GM19455 (cell line): Measurements from ENCODE around the gene MACROD1.

ENCODE experiments used
- ATAC-seq: cut with Tn5 transposase; IDR thresholded peaks from one replicate; pipeline ENCODE4 v1.9.1; 2021; ENCODE audit not compliant: unreplicated experiment

The MACROD1 gene, protein sequence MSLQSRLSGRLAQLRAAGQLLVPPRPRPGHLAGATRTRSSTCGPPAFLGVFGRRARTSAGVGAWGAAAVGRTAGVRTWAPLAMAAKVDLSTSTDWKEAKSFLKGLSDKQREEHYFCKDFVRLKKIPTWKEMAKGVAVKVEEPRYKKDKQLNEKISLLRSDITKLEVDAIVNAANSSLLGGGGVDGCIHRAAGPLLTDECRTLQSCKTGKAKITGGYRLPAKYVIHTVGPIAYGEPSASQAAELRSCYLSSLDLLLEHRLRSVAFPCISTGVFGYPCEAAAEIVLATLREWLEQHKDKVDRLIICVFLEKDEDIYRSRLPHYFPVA

DNA sequence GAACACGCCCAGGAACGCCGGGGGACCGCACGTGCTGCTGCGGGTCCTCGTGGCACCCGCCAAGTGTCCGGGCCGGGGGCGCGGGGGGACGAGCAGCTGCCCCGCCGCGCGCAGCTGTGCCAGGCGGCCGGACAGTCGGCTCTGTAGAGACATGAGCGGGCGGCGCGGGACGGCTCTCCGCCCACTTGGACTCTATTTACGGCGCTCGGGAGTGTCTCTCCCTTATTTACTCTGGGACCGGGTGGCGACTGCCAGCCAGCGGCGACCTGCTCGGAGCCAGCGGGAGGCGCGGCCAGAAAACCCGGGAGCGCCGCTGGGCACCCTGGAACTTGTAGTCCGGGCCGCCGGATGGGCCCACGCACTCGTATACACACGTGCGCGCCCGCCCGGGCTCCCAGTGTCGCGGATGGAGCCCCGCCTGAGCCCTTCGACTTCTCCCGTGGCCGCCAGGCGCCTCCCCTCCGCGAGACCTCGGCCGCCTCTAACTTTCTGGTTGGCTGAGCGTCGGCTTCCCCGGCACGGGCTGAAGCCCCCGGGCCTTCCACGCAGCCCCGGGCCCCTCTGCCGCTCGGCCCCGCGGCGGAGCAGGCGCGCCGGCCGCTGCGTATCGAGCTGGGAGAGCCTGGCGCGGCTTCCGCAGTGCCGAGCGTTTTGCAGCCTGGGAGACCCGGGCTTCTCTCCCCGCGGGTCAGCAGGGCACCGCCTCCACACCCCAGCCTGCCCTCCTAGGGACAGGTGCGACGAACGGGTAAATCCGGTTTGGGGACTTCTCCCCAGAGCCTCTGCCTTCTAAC, at the start of gene MACROD1:
TSS of gene MACROD1 (minus strand) at position 272 of the 794 bp plus-strand sequence. CDS start at position 153, 119 bp downstream.
- peak; percentile 77 for ATAC-seq

- ATAC-seq = no peak
These were observed 45.4 kb upstream of the MACROD1 start for GRCh38 chr11:64211181-64211872.

DNA sequence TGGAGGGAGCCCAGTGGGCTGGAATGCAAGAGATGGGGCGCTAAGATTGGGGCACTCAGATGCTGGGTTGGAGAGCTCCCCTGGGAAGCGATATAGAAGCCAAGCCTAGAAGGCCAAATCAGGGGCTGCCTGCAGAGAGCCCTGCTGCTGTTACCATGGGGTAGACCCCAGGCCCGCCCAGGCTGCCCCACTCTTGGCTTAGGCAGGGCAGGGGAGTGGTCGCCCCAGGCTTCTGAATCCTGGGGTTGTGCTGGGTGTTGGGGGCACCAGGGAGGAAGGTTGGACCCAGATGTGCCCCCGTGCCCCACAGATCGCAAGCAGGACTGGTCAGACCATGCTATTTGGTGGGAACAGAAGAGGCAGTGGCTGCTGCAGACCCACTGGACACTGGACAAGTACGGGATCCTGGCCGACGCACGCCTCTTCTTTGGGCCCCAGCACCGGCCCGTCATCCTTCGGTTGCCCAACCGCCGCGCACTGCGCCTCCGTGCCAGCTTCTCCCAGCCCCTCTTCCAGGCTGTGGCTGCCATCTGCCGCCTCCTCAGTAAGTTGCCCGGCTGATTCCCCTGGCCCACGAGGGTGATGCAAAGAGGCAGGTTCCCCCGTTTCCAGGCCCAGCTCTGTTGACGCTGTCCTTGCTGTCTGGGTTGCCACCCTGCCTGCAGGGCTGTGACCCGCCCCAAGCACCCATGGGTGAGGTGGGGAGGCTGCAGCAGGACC, 44.5 kb upstream of the MACROD1 start:
- no peak for ATAC-seq

DNA sequence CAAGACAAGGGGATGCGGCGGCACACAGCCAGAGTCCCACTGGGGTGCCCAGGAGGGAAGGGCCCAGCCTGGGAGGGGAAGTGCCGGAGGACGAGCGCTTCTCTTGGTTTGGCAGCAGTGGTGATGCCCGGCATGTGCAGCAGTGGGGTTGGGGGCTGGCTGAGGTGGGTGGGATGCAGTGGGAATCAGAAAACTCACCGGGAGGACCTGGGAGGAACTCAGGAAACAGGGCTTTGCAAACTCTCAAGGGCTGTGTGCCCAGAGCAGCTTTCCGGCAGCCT, 43.6 kb upstream of the MACROD1 start:
- no peak for ATAC-seq

GRCh38 chr11:64208796-64209562, 43.1 kb upstream of the MACROD1 start:
- no peak for ATAC-seq

GRCh38 chr11:64208086-64208795, 42.3 kb upstream of the MACROD1 start:
- ATAC-seq = peak; percentile 2

DNA sequence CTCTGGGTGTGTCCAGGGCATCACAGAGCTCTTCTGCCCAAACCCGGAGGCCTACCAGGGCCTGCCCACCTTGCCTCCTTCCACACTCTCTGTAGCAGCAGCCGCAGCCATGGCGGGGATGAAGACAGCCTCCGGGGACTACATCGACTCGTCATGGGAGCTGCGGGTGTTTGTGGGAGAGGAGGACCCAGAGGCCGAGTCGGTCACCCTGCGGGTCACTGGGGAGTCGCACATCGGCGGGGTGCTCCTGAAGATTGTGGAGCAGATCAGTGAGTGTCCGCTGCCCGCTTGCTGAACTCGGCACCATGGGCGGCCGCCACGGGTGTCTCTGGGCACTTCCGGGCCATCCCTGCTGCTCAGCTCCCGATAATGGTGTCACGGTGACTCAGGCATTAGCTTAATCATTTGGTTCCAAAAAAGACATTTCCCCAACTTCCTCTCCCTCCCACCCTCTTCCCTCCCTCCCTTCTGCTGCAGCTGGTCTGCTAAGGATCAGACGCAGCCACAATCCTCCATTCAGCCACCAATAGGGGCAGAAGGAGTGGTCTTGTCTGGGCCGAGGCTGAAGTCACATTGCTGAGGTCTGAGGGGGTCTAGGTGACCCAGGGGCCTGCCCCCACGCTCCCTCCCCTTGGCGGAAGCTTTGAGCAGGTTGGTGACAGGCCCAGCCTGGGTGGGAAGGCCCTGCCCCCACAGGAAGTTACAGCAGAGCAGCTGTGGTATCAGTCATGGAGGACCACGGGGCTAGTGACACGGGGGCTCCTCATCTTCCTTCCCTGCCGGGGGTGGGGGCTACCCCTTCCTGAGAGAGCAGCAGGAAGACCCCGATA, 41.6 kb upstream of the MACROD1 start:
- ATAC-seq = peak; percentile 60

DNA sequence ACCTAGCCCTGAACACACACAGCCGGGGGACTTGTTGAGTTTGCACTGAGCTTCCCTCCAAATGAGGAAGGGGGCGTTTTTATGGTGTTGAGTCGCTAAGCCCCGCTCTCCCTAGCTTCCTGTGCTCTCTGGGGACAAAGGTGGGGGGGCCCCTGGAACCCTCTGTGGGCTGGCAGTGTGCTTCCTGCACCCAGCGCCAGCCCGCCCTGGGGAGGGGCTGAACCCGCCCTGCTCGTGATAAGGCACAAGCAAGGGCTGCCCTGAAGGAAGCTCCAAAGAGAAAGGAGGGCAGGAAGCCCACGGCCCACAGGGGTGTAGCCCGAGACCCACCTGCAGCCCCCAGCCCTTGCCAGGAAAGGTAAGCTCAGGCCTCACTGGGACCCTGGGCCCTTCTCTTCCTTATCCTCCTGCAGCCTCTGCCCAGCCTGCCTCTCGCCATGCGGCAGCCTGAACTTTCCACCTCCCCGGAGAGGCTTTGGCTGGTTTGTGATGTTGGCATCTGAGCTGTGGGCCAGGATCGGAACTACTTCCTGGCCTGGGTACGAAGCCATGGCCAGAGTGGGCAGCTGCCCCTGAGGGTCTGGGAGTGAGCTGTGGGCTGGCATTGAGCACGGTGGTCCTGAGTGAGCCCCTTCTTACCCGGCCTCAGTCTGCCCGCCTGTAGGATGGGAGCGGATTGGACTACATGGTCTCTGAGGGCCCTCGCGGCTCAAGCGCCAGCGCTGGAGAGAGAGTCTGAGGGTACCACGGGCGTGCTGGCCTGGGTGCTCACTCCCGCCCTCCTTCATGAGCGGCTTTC, 40.7 kb upstream of the MACROD1 start, which contains the start of gene FERMT3:
TSS of gene FERMT3 (plus strand) at position 265 of the 799 bp plus-strand sequence. CDS start 644 bp downstream, outside the sequence.
- ATAC-seq = no peak

DNA sequence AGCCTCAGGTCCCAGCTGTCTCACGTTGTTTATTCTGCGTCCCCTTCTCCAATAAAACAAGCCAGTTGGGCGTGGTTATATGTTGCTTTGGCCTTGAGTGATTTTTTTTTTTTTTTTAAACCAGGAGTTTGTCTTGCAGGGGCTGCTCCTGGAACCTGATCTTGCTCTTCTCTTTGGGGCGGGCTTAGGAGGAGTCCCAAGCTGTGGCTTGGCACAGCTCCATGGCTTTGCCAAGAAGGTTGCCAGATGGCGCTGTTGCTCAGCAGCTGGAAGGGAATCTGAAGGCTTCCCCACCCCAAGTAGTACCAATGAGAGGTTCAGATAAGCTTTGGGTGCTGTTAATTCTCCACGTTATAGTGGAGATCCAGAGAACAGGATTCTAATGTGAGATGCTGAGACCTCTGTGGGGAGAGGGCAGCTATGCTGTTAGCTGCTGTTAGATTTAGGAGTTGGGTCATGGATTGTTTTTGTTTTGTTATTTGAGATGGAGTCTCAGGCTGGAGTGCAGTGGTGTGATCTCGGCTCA, 38.6 kb upstream of the MACROD1 start:
- no peak for ATAC-seq

DNA sequence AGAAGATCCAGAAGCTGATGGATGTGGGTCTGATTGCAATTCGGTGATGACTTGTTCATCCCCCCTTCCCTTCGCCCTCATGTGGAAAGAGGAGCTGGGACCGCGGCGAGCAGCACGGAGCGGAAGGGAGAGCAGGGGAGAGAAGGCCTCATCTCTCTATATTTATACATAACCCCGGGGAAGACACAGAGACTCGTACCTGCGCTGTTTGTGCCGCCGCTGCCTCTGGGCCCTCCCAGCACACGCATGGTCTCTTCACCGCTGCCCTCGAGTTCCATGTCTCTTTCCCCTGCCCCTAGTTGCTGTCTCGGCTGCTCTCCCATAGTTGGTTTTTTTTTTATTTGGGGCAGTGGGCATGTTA, 38.1 kb upstream of the MACROD1 start:
- no peak for ATAC-seq

- ATAC-seq = no peak
These were observed 37.6 kb upstream of the MACROD1 start for GRCh38 chr11:64203421-64204079.

GRCh38 chr11:64202992-64203391, 37.1 kb upstream of the MACROD1 start:
- no peak for ATAC-seq

DNA sequence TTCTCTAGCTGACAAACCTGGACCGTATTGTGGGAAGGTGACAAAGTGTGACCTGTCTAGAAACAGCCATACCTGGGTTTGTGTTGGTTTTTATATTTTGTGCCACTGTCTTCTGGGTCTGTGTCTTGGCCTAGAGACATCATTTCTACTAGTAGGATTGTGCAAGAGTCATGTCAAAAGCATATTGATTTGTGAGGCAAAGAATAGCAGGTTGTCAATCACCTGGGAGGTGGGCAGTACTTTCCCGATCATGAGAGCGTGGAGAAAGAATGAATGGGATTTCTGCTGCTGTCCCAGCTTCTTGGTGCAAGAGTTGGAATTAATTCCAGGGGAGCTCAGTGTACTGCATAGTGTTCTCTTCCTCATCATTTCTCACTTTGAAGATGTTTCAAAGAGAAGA, 35.6 kb upstream of the MACROD1 start:
- no peak for ATAC-seq

GRCh38 chr11:64198511-64198910, 32.6 kb upstream of the MACROD1 start:
- ATAC-seq = no peak

- no peak for ATAC-seq
These were observed 30.7 kb upstream of the MACROD1 start for GRCh38 chr11:64196626-64197025.

DNA sequence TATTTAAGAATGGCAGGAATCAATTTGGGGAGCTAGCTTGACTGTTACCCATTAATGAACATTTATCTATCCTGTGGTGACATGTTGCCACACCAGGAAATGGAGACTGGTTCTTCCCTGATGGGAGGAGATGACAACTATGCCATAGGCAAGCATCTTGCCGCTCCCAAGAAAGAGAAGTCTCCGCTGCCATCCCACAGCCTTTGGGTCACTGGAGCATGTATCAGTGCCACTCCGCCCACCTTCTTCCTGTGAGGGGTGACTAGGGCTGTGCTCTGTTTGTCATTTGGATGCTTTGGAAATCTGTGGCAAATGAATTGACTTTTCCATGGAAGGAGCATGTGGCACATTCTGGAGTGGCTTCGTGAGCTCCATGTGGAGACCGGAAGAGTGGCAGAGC, 26.5 kb upstream of the MACROD1 start:
- ATAC-seq = no peak

GRCh38 chr11:64186492-64187165, 20.7 kb upstream of the MACROD1 start:
- no peak for ATAC-seq
